Gastroesophageal sphincter (tissue), 3 donors: ENCODE measurements around the gene UBC.

Experiments
- EP300 ChIP-seq: sonication (generic); formaldehyde crosslinking; IDR thresholded peaks from one replicate; pipeline ENCODE4 v1.6.1; 2017; ENCODE audit warnings: antibody characterized with exemption, mild to moderate bottlenecking
- POLR2A ChIP-seq, 2 donors: fragments of 450-650 bp; IDR thresholded peaks; one replicate each; pipeline ENCODE4 v1.6.1; 2017; ENCODE audit warnings: antibody characterized with exemption in 2 of 2, mild to moderate bottlenecking in 2 of 2, moderate library complexity in 1 of 2
- TF ChIP-seq, protein P1 (sequence below), 4 experiments: fragments of 200-600 bp in 2 of 4; fragments of 450-650 bp in 2 of 4; sonication (generic) in 1 of 4; IDR thresholded peaks; one replicate each; pipeline ENCODE4 v1.5.1; 2017 to 2019; ENCODE audit warnings: antibody characterized with exemption in 4 of 4, mild to moderate bottlenecking in 2 of 4, moderate library complexity in 2 of 4

DNA sequence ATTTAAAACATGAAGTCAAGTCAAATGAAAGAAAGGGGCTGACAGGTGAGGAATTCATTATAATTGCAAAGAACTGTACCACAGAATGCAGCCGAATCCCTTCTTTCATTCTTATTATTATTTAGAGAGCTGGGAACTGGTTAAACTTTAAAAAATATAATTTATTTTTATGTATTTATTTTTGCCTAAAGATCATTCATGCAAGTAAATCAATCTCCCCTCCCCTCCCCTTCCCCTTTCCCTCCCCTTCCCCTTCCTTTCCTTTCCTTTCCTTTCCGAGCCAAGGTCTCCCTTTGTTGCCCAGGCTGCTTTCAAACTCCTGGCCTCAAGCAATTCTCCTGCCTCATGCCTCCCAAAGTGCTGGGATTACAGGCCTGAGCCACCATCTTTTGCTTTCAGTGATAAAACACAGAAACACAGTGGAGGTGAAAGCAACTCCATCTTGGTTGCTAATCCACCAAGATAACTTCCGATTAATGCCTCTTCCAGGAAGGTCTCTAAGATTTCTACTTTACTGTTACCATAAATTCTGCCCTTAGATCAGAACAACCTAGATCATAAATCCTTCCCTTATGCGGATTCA is 6.0 kb upstream of the UBC start:
- TF ChIP-seq, protein P1, sequence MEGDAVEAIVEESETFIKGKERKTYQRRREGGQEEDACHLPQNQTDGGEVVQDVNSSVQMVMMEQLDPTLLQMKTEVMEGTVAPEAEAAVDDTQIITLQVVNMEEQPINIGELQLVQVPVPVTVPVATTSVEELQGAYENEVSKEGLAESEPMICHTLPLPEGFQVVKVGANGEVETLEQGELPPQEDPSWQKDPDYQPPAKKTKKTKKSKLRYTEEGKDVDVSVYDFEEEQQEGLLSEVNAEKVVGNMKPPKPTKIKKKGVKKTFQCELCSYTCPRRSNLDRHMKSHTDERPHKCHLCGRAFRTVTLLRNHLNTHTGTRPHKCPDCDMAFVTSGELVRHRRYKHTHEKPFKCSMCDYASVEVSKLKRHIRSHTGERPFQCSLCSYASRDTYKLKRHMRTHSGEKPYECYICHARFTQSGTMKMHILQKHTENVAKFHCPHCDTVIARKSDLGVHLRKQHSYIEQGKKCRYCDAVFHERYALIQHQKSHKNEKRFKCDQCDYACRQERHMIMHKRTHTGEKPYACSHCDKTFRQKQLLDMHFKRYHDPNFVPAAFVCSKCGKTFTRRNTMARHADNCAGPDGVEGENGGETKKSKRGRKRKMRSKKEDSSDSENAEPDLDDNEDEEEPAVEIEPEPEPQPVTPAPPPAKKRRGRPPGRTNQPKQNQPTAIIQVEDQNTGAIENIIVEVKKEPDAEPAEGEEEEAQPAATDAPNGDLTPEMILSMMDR (IDR thresholded peaks at IDR 0.05), result no peak
- no peak for TF ChIP-seq EP300
- TF ChIP-seq POLR2A (IDR thresholded peaks at IDR 0.05), result no peak
